ENCODE measurements around the gene CASKIN1.
A peak's percentile ranks its signal among the peaks of the same experiment; 100 is the strongest.
"Not testable (repeated sequence)": the region's sequence is repeated elsewhere in the genome, so short reads cannot be mapped to it uniquely, and the experiment has no call there.

Gene CASKIN1

DNA sequence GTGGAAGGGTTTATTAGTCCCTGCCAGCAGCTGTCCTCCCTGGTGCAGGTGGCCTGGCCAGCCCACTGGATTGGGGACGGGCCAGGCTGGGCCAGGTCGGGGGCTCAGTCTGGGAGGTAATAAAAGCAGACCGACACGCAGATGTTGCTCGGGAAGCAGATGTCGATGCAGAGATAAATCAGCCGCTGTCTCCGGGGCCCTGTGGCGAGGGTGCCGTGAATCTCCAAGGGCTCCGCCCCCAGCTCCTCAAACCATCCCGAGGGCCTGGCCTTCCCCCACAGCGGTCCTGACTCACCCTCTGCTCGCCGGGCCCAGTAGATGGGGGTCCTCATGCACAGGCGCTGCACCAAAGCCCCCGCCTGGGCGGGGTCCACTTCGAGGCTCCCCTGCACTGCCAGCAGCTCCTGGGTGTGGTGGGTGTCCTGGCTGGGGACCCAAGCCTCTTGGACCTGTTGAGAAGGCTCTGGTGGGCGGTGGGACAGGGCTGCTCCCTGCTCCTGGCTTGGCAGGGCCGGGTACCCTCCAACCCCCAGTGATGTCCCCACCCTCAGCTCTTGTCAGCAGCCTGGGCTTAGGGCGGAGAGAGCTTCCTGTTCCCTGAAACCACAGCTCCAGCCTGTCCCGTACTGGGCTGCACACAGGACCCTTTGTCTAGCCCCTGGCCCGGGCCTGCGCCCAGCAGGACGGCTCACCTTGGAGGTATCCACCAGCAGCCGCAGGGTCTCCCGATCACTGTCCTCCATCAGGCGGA lies 13.0 kb upstream of the CASKIN1 start:
- DNase-seq (ENCODE audit: low spot score), result no peak

DNA sequence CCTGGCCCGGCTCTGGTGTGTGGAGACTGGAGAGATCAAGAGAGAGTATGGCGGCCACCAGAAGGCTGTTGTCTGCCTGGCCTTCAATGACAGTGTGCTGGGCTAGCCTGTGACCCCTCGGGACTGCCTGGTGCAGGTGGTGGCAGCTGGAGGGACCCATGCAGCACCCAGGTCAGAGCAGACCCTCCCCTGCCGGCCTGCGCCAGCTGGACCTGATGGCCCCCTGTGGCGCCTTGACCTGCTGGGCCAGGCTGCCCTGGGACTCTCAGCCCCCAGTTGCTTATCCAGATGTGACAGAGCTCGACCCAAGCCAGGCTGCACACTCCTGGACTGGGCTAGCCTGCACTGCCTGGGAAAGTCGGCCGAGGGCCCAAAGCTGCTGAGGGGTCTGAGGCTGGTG lies 12.4 kb upstream of the CASKIN1 start:
- no peak for DNase-seq (ENCODE audit: low spot score)

DNA sequence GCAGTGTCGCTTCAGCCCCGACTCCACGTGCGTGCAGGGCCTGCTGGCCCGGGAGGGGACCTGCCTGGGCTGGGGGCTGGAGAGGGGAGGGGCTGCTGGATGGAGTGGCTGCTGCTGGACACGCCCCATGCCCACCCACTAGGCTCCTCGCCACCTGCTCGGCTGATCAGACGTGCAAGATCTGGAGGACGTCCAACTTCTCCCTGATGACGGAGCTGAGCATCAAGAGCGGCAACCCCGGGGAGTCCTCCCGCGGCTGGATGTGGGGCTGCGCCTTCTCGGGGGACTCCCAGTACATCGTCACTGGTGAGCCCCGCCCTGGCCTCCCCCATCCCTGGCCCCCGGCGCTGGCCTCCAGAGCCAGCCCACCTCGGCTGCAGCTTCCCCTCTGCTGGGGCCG lies 11.9 kb upstream of the CASKIN1 start:
- DNase-seq (ENCODE audit: low spot score), result no peak

DNA sequence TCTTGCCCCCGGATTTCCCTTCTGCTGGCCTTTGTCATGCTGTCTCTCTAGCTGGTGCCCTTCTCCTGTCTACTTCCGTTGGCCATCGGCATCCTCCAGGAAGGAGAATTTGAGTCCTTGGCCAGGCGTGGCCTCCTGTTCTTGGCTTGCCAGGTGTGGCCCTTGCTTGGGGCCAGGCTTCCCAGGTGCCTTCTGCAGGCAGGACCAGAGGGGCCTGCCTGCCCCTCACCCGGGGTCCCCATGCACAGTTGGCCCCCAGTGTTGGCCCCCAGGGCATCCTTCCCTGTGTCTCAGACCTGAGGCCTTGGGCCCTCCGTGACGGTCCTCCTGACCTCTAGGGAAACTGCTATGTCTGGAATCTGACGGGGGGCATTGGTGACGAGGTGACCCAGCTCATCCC lies 11.5 kb upstream of the CASKIN1 start:
- no peak for DNase-seq (ENCODE audit: low spot score)

DNA sequence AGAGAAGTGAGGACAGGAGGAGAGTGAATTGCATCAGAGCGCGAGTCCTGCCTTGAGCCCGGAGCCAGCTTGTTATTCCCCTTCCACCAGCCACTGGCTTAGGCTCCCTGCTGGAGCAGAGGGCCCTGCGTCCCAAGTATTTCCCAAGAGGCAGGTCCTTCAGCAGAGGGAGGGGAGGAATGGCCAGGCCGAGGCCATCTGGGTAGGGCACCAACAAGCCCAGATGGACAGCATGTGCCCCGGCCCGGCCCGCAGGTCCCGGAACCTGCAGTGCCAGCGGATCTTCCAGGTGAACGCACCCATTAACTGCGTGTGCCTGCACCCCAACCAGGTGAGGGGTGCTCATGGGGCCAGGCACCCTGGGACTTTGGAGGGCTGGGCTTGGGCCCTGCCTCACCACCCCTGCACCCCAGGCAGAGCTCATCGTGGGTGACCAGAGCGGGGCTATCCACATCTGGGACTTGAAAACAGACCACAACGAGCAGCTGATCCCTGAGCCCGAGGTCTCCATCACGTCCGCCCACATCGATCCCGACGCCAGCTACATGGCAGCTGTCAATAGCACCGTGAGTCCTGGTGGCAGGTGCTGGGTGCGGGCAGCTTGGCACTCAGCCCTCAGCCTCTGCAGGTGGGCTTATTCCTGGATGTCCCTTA lies 10.5 kb upstream of the CASKIN1 start:
- no peak for DNase-seq (ENCODE audit: low spot score)

DNA sequence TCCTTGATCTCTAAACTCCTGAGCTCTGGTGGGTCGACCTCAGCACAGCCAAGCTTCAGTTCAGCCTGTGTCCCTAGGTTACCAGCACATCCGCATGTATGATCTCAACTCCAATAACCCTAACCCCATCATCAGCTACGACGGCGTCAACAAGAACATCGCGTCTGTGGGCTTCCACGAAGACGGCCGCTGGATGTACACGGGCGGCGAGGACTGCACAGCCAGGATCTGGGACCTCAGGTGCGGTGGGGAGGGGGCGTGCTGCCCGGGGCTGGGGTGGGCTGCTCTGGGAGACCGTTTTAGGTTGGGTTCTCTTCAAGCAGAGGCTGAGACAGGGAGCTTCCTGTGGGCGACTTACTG lies 10.0 kb upstream of the CASKIN1 start:
- DNase-seq (ENCODE audit: low spot score), result no peak

DNA sequence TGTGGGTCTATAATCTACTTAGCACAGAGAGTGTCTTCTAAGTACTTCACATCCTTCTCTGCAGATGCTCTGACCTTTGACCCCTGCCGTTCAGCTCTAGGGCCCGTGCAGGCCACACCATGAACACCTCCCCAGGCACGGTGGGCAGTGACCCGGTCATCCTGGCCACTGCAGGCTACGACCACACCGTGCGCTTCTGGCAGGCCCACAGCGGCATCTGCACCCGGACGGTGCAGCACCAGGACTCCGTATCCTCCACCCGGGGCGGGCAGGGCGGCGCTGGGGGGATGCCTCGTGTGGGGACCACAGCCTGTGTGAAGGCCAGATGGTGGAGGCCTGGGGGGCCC lies 9.5 kb upstream of the CASKIN1 start:
- no peak for DNase-seq (ENCODE audit: low spot score)

DNA sequence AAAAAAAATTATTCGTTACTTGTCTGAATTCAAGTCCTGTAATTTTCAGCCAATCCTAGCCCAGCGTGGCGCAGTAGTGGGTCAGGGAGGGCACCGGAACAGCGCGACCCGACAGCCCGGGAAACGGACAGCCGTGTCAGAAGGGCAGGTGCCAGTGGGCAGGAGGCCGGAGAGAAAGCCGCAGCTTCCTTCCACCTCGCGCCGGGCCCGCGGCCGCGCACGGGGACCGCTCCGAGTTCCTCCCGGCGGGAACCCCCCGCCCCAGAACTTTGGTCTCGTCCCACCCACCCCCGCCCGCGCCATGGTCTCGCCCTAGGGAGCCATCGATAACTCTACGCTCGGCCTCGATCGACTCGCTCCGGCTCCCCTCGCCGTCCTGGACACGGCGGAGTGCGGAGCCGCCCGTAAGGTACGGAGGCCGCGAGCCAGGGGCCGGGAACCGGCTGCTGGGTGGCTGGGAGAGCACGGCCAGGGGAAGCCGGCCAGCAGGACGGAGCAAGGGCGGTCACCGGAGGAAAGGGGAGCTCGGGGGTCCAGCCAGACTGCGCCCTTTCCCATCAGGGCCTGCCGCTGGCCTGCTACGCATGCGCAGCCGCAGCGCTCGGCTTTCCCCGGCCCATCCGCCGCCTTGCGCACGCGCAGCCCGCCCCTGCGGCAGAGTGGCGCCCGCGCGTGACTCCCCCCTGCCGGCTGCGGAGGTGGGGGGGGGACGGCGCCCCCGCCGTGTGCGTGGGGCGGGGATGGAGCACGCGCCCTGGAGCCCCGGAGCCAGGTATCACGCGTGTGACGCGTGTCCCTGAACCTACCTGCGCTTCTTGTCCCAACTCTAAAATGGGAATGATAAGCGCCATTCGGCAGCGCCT lies 8.9 kb upstream of the CASKIN1 start, which contains the start of gene MLST8:
Gene MLST8 (plus strand): TSS at position 351 of the 863 bp plus-strand sequence. CDS start 632 bp downstream, outside the sequence.
- DNase-seq (ENCODE audit: low spot score), result peak; percentile 100

DNA sequence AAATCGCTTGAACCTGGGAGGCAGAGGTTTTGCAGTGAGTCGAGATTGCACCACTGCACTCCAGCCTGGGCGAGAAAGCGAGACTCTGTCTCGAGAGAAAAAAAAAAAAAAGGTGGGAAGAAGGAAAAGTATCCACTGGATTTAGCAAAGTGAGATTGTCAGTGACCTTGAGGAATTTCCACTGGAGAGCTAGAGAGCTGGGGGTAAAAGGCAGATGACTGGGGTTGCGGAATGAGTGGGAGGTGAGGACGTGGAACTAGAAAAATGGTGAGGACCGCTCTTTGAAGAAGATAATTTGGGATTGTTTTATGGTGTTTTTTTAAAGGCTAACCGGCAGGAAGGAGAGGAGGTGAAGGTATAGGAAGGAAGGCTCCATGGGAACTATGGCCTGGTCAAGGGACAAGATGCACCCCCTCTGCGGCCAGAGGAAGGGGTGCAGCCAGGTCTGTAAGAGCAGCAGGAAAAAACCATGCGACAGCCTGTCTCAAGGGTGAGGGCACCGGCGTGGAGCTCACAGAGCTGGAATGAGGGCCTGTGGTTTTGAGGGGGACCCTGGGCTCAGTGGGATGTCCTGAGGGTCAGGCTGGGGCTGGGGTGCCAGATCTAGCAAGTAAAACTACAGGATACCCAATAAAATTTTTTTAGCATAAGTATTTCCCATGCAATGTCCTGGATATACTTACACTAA lies 8.2 kb upstream of the CASKIN1 start:
- DNase-seq (ENCODE audit: low spot score), result no peak

DNA sequence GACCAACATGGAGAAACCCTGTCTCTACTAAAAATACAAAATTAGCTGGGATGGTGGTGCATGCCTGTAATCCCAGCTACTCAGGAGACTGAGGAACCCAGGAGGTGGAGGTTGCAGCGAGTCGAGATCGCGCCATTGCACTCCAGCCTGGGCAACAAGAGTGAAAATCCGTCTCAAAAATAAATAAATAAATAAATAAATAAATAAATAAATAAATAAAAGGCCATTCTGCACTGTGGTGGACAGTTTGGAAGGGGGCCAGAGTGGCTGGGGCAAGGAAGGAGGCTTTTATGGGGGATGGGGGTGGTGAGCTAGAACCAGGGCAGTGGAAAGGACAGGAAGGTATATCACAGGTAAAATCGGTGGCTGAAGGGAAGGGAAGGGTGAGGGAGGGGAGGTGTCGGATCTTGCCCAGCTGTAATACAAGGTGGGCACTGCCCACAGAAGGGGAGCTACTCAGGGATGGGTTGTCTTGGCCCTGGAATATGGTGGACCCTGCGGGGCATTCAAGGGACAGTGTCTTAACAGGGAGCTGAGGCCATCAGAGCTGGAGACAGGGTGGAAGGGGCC lies 6.8 kb upstream of the CASKIN1 start:
- not testable (repeated sequence) for DNase-seq (ENCODE audit: low spot score)

DNA sequence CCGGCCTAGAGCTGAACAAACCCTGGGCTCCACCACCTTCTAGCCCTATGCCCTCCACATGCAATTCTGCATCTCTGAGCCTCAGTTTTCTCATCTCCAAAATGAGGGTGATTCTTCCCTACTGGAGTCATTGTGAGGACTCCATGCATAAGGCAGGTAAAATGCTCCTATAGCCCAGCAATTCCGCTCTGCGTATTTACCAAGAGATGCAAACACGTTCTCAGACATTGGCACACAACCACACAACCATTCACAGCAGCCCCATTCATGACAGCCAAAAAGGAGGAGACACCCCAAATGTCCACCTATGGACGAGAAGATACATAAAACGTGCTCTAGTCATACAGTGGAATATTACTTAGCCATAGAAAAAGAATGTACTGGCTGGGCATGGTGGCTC lies 3.9 kb upstream of the CASKIN1 start:
- DNase-seq (ENCODE audit: low spot score), result no peak

DNA sequence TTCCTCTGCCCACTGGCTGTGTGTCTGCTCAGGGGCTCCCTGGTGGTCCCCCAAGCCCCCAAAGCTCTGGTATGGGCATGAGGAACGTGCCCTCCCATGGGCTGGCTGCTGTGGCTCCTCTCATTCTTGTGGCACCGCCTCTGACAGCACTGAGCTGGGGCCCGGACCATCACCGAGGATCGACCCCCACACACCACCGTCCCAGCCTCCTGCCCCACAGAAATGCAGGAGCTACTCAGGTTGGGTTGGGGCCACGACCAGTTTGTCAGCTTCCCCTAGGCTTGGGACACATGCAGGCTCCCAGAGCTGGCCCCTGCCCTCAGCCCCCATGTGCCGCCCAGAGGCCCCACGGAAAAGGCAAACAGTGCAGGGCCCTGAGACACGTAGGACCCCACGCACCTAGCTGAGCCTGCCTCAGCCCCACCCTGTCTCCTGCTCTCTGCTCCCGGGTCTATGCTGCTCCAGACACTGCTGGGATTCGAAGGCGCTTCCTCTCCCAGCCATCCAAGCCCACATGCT lies 3.3 kb upstream of the CASKIN1 start:
- DNase-seq (ENCODE audit: low spot score), result no peak

DNA sequence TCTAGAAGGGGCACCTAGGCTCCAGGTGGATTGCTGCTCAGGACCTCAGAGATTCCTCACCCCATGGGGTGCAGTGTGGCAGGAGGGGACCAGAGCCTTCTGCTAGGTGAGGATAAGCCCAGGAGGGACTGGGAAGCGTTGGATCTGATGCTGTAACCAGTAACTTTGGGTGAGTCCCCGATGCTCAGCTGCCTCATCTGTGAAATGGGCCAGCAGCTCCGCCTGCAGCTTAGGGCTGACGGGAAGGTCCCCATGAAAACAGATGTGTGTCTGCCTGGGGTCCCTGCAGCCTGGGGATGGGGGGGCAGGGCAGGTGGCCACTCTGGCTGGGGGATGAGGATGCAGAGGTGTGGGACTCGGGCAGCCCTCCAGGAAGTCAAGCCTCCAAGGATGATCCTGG lies 2.7 kb upstream of the CASKIN1 start:
- no peak for DNase-seq (ENCODE audit: low spot score)

DNA sequence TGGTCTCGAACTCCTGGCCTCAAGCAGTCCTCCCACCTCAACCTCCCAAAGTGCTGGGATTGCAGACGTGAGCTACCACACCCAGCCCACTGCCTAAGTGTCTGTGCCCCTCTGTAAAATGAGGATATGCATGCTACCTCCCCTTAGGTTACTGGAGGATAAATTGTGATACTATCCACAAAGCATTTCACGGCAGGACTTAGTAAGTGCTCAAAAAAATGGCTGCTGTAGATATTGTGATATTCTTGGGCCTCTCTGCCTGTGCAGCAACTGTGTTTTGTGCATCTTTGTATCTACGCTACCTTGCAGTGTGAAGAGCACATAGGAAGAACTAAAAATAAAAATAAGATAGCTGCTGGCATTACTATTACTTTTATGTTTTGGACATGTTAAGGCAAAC lies 1.9 kb upstream of the CASKIN1 start:
- no peak for DNase-seq (ENCODE audit: low spot score)

DNA sequence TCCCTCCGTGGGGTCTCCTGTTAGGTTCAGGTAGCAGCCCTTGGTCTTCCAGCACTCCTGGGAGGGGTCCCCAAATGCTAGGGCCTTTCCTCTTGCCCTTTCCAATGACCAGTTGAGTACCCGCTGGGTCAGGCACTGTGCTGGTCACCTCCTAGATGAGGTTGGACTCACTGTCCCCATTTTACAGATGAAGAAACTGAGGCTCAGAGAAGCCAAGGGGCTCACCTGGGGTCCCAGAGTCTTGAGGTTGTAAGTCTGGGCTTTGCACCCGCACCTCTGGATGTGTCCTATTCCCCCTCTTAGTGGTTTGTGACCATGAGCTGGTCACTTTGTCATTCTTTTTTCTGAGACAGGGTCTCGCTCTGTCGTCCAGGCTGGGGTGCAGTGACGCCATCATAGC lies 1.4 kb upstream of the CASKIN1 start:
- no peak for DNase-seq (ENCODE audit: low spot score)

DNA sequence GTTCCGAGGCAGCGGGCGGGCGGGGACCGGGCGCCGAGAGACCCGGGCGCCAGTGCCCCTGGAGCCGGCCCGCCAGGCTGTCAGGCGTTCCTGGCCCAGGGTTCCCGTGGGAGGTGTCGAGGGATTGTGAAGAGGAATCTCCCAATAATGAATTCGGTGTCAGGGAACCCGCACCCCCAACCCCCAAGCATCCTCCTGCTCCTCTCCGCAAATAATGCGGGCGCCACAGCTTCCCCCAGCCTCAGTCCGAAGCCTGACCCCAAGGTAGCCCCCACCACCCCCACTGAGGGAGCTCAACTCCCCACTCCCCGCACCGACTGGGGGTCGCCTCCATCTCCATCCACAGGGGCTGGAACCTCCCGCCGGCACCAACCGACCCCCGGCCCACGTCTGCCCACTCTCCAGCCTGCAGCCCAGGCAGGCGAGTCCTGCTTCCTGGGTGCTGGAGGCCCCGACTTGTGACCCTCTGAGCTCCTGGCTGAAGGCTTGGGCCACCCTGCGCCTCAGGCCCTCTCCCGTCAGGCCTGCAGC lies 641 bp upstream of the CASKIN1 start:
- no peak for DNase-seq (ENCODE audit: low spot score)

DNA sequence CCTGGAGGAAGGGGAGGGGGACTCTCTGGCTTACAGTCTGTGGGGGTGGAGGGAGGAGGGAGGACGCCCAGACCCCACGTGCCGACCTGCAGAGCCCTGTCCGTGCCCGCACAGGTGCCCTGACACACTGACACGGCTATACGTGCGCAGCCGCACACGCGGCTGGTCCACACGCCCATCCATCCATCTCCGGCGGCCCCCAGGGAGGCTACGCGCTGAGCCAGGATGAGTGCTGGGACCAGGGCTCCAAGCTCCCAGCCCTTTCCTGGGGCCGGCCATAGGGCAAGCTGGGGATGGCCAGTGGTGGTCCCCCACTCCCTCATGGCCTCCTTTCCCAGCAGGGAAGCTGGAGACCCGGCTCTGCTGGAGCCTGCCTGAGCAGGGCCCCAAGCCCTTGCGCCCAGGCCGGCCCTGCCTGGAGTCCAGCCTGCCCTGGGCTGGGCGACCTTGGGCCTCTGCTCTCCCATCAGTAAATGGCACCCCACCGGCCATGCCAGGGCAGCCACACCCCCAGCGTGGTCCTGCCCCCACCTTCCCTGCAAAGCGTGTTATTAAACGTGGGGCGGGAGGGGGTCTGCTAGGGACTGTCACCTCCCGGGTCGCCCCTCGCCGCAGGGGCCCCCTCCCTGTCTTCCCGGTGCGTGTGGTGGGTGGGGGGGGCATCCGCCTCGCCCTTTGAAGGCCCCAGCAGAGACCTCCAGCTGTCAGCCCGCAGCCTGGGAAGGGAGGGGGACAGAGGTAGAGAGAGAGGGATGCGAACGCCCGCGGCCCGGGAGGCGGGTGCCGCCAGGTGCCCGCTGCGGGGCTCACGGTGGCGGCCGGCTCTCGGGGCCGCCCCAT lies 863 bp downstream of the CASKIN1 start:
- DNase-seq (ENCODE audit: low spot score), result no peak

DNA sequence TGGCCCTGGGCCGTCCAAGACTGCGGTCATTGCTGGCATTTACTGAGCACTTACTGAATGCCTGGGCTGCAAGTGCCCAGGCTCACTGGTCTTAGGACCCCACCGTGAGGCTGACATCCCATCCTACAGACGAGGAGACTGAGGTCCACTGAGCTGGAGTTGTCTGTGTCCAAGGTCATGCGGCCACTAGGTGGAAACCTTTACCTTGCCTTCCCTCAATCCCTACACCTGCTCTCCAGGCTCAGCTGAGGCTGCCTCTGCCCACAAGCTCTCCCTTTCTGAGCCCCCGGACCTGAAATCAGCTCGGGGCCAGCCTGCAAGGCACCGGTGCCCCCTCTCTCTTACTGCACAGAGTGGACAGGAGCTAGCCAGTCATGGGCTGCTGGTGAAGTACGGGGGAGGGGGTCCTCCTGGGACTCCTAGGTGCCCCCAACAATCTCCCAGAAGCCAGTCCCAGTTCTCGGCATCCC lies 1.5 kb downstream of the CASKIN1 start:
- DNase-seq (ENCODE audit: low spot score), result no peak

DNA sequence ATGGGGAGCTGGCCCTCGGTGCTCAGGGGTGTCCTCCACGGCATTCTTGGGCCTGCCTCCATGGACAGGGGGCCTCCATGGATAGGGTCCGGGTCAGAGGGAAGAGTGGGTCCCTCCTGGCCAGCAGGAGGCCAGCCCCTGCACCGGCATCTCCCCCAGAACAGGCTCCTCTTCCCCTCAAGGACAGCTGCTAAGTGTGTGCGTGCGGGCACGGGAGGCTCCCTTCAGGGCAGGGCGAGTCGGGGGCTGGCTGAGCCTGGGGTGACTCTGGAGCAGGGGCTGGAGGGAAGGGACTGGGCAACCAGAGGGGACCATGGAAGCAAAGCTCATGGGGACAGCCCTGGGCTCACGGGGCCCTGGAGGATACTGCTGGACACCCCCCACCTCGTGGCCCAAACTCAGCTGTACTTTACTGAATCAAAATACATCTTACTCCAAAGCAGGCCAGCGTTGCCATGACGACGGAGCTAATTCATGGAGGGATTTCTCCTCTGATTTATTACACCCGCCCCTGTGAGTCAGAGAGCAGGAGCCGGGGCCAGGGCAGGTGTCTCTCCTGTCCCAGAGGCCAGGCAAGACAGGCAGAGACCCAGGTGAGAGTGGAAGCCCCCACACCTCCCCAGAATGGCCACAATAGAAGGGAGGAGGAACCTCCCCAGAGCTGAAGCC lies 2.1 kb downstream of the CASKIN1 start:
- peak; percentile 62 for DNase-seq (ENCODE audit: low spot score)

DNA sequence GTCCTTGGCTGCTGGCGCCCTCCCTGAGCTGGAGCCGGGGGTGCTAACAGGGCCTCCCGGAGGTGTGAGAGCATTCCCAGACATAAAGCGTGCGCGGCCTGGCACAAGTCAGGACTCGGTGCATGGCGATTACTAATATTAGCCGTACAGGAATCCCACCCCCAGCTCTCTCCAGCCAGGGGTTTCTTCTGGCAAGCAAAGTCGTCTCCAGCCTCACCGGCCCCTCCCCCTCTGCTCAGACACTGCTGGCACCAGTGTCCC lies 5.0 kb downstream of the CASKIN1 start:
- DNase-seq (ENCODE audit: low spot score), result no peak
